Stimulated activated CD8-positive, alpha-beta memory T cell treated with anti-CD3 and anti-CD28 coated beads, Interleukin-4, amount 100 ng/mL, for 24 hours (primary cell): ENCODE data around the gene FMNL1.
A peak's percentile ranks its signal among the peaks of the same experiment; 100 is the strongest.
"Not testable (repeated sequence)": the region's sequence is repeated elsewhere in the genome, so short reads cannot be mapped to it uniquely, and the experiment has no call there.

Experiments used
- DNase-seq: peaks from one replicate; pipeline ENCODE4 v3.0.0-alpha.2; 2020; ENCODE audit warnings: low read depth

Gene FMNL1

GRCh38 chr17:45234641-45235415, 13.1 kb downstream of the FMNL1 start:
- no peak for DNase-seq

GRCh38 chr17:45235416-45236281, 14.0 kb downstream of the FMNL1 start:
- DNase-seq: peak; percentile 68

- no peak for DNase-seq
Observed at GRCh38 chr17:45236282-45236606, 14.6 kb downstream of the FMNL1 start.

GRCh38 chr17:45237686-45238085, 16.0 kb downstream of the FMNL1 start:
- DNase-seq: no peak

GRCh38 chr17:45238155-45238774, 16.6 kb downstream of the FMNL1 start:
- DNase-seq: no peak

GRCh38 chr17:45240905-45241327, 19.2 kb downstream of the FMNL1 start:
- no peak for DNase-seq

- no peak for DNase-seq
Observed at GRCh38 chr17:45241328-45242028, 19.8 kb downstream of the FMNL1 start.

GRCh38 chr17:45242029-45242414, 20.3 kb downstream of the FMNL1 start:
- no peak for DNase-seq

- DNase-seq: no peak
Observed at GRCh38 chr17:45243750-45244149, 22.1 kb downstream of the FMNL1 start.

GRCh38 chr17:45244725-45245656, 23.3 kb downstream of the FMNL1 start:
- no peak for DNase-seq

GRCh38 chr17:45246338-45246737, 24.7 kb downstream of the FMNL1 start:
- DNase-seq: no peak

GRCh38 chr17:45246861-45247428, 25.3 kb downstream of the FMNL1 start:
- DNase-seq: no peak

GRCh38 chr17:45247429-45248131, 25.9 kb downstream of the FMNL1 start:
- peak; percentile 96 for DNase-seq

GRCh38 chr17:45248132-45248957, 26.7 kb downstream of the FMNL1 start:
- peak; percentile 62 for DNase-seq

GRCh38 chr17:45251931-45252330, 30.2 kb downstream of the FMNL1 start:
- no peak for DNase-seq

GRCh38 chr17:45253237-45253636, 31.6 kb downstream of the FMNL1 start:
- DNase-seq: not testable (repeated sequence)

GRCh38 chr17:45253879-45254278, 32.2 kb downstream of the FMNL1 start:
- no peak for DNase-seq

- DNase-seq: no peak
Observed at GRCh38 chr17:45255358-45255757, 33.7 kb downstream of the FMNL1 start.
